Myocyte (in vitro differentiated cells): ENCODE data around the gene DOCK10. TPM values are rescaled to one million over a fixed set of nuclear protein-coding genes. Genes with fewer than 3 reads are reported as not detected.

Experiments
- DNase-seq: peaks from one replicate; pipeline ENCODE4 v3.0.0-alpha.2; 2012; ENCODE audit warnings: low read depth
- total RNA-seq: library from RNA; depleted of rRNA; stranded (reverse); fragments of >200 nt; gene quantifications from 2 replicates; pipeline ENCODE4 v1.2.3, GENCODE V29; 2014

The DOCK10 gene
- total RNA-seq, 1 donor from 2014 or later, result 16.5 TPM

DNA sequence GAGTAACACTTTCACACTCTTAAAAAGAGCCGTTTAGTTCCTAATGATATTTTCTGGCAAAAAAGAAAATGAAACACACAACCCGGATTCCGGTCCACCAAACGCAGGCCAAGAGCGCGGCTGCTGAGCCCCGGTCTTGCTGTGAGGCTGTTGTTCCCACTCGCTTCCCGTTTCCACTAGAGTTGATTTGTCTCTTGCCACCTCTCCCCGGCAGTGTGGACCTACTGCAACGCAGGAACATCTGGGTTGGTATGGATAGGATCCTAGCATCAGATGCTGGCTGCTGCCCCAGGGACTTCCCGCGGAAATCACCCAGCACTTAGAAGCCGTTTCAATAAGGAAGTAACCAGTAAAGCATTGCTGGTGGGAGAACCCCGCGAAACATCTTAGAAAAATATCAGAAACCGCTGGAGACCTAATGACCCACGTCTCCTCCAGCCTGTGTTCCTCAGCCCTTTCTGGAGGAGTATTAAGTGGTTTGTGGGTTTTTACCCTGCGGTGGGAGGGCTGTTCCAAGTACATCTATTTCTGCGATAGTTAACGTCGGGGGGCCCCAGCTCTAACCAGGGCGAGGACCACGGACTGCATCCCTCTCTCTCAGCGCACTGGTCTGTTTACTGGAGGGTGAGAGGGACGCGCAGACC lies 939 bp downstream of the DOCK10 start:
- DNase-seq, result peak; percentile 16

DNA sequence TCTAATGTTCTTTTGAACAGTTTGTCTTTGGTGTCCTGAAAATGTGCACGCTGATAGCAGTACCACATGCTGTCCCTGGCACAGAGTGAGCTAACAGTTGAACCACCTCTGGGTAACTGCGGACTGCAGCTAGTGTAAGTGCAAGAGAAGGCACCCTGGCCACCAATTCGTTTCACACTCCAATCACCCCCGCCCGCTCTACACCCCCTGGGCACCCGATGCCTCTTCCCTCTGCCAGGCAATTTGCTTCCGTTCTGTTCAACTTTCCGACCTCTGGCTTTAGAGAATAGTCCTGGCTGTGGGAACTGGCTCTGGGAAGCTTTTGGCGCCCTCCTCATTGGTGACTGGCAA lies 1.4 kb downstream of the DOCK10 start:
- peak; percentile 14 for DNase-seq

DNA sequence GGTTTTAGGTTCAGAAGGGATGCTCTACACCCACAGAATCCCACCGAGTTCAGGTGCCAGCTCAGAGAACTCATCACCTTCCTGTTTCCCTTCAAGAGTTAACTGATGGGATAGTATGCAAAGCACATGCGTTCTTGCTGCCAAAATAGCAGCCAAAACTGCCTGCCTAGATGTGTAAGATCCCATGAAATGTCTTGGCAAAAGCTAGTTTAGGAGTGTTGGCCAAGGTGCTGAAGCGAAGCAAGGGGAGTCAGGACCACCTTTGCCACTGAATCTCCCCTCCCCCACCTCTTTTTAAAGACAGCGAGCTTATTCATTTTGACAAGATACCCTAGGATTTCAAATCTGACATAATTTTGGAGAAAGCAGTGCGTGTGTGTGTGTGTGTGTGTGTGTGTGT lies 2.1 kb downstream of the DOCK10 start:
- DNase-seq, result no peak

DNA sequence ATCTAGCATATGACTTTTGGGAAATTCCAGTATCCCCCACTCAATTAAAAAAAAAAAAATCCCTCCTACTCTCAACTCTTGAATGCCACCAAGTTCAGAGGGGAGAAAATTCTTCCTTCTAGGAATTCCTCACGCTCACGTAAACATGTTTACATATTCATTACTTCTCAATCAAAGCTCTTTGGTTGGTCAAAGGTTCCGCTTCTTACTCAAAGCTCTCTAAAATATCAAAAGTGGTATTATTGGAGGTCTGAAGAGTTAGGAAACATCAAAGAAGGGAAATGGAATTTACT lies 4.1 kb downstream of the DOCK10 start:
- no peak for DNase-seq

DNA sequence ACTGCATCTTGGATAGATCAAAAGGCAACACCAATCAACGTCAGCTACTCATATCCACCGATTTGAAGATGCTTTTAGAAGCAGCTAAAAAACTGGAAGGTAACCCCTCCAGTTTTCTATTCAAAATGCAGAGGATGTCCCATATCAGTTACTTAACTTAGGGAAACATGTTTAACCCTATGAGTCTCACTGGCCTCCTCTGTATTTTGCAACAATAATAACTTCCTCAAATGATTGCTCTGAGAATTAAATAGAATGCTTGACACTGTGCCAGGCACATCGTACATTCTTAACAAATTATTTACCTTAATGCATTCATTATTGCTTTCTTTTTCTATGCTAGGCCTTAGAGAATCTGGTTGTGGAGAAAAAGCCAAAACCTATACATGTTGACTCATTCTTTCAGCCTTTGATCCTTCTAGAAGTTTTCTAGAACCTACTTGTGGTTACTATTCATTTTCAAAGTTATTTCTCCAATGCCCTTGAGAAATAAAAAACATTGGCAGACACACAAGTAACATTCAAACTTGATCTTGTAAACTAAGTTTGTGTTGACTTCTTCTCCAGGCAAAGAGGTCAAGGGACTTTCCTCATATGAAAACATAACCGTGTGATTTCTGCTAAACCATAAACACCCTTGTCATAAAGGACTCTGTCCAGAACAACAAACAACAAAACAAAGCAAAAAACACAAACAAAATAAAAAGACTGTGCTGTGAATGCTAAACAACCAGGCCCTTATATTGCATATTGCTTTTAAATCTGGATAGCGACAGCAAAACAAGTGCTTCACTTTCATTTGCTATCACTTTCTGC lies 4.6 kb downstream of the DOCK10 start:
- DNase-seq, result no peak

DNA sequence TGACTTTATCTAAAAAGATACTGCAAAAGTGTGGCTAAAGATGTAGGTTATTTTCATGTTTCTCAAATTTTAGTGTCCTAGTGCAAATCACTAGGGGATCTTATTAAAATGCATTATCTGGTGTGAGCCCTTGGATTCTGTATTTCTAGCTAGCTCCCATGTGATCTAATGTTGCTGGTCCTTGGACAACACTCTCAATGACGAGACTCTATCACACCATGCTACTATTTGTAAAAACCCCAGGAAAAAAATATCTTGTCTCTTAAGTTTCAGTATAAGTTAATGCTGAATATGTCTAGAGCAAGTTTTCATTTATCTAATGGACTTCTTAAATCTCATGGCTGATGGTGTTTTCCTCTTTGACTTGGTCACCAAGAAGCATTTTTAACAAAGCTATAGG lies 5.8 kb downstream of the DOCK10 start:
- no peak for DNase-seq

DNA sequence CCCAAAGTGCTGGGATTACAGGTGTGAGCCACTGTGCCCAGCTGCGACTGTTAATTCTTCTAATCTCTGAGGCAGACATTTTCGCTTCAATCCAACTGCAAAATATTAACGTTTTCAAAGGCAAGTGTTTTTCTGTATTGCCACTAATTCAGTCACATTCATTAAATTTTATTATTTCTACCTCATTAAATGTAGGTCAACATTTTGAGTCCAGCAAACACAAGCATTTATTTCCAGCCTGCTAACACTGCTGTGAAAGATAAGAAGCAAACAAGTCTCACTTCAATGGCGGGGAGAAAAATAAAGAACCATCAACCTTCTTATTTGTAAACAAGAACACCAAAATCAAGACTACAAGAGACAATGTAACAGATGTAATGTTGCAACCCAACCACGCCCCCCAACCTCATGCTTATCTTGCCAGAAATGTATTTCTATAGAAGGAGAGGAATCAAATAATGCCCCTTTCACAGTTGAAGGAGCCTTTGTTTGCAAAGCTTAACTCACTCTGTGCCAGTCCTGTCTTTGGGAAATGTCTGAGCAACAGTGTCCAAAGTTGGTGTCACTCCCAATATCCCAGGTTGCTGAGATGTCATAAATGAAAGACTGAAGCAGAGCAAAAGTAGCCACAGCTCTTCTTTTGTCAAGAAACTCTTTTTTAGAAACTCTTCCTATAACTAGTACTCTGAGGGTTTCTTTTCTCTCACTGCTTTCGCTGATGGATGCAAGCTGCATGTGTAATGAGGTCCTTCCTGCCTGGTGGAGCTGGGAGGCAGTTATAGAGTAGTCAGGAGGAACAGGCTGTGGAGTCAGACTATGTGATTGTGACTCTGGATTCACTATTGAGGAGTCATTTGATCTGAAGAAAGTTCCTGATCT lies 8.6 kb downstream of the DOCK10 start:
- DNase-seq, result no peak

DNA sequence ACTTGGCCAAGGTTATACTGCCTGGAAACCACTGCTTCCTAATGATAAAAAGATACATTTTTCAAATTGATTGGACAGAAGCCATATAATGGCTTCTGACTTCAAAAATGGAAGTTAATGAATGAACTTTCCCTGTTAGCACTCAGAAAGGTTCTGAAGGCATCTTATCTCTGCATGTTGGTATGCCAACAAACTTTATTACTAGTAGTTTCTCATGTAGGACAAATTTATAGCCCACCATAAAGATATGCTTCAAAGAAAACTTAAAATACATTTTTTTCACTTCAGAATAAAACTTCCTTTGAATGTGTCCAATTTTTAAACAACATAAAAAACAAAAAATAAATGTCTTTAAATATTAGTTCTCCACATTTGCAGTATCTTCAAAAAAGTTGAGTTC lies 10.0 kb downstream of the DOCK10 start:
- DNase-seq, result no peak

DNA sequence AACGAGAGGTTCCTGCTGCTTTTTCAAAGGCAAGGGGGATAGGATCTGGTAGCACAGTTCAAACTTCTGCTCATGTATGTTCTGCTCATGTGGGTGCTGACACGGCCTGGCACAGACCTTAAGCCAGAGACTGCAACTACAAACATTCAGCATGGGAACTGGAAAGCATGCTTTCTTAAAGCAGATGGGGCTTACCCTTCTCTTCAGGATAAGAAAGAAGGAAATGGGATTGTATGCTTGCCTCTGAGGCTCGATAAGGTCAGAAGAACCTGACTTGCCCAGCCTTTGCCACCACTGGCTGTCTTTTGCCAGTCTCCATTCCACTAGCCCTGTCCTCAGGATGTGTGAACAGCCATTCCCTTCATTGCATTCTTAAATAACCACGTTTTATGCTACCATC lies 10.7 kb downstream of the DOCK10 start:
- DNase-seq, result no peak

DNA sequence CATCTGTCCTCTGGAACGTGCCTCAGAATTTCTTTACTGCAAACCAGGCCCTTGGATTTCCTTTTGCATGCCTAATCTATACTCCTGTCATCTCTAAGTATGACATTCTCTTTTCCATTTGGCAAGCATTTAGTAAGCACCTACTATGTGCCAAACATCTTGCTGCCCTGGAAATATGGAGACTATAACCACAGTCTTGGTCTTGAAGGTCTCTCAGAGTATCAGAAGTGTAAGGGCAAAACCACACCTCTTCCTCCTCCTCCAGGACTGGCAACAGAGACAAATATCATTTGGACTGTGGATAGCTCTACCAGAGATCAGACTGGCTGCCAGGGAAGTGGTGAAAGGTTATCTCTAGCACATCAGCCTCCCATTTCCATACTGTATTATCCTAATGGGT lies 11.4 kb downstream of the DOCK10 start:
- DNase-seq, result no peak

DNA sequence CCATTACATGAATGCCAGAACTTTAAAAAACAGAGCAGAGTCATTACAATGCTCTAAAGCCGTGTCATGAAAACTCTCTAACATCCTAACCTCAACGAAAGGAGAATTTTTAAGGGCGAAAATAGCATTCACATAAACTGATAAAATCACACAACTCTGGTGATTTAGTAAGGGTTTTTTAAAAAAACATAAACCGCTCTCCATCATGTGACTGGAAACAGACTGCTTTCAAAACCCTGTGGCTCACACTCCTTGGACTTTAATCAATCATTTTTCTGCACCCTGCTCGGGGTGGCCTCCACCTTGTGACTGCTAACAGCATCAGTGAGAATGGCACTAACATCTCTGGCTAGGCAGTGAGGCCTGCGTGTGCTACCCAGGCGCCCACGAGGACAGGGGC lies 12.1 kb downstream of the DOCK10 start:
- DNase-seq, result no peak

DNA sequence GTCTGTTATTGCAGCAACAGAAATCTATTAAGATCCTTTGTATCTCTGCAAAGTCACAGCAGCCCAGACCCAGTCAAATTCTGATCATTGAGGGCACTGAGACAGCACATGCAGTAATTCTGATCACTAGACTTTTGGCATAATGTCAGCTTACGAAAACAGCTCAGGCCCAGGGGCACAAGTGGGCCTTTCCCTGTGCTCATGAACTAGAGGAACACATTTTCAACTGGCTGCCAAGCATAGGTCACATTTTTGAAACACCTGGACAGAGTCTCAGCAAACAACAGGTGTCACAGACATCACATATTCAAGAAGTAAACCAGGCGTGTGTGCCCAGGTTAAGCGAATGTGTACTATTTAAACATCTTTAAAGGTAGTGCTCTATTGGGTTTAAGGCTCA lies 13.7 kb downstream of the DOCK10 start:
- no peak for DNase-seq

DNA sequence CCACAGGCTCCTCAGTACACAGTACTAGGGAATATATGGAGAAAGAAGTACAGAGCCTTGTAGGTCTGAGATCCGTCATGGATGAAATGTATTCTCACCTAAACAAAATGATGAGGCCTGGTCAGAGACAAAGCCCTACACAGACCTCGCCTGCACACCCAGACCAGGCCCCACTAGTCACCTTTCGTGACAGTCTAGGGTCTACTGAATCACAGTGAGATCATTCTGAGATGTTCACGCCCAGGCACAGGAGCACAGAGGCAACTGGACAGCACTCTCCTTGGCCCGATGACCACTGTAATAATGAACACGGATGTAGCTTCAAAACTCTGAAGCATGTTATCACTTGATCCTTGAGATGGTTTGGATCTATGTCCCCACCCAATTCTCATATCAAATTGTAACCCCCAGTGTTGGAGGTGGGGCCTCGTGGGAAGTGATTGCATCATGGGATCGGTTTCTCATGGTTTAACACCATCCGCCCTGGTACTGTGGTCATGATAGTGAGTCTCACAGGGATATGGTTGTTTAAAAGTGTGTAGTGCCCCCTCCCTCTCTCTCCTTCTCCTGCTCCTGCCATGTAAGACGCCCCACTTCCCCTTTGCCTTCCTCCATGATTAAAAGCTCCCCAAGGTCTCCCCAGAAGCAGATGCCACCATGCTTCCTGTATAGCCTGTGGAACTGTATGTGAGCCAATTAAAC lies 15.1 kb downstream of the DOCK10 start:
- DNase-seq, result no peak

DNA sequence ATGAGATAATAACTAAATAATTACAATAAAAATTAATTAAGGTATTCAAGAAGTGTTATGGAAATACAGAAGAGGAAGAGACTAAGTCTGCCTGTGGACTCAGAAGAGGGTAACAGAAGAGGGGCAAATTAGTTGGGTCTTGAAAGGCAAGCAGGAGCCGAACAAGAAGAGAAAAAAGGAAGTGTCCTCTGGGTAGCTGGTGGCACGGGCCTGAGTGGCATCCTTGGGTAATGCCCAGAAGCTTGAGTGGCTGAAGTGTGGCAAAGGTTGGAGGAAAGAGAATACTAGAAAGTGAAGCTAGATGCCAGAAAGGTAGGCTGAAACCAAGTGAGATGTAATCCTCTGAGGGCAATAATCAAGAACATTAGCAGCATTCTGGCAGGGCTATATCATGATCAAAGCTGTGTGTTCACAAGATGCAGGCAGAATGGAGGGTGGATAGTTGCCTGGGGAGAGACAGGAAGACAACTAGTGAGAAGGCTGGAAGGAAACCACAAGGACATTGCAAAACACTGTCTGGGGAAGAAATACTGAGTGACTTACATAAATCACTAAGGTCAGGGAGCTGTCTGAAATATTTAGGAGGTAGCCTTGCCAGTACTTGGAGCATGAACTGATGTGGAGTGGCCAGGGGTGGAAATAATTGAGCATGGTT lies 16.2 kb downstream of the DOCK10 start:
- peak; percentile 41 for DNase-seq

DNA sequence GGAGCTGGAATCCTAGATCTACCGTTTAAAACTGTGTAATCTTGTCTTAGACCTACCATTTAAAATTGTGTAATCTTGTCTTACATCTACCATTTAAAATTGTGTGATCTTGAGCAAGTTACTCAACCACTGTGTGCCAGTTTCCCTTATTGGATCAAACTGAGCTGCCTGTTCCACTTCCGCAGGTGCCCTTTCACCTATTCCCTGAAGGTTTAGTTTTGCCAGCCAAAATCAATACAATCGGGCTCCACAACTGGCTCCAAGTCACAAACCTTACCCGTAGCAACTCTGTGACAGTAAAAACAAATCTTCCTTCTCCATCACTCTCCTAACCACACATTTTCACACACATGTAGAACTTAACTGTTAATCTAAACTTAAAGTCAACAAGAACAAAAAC lies 20.1 kb downstream of the DOCK10 start:
- DNase-seq, result no peak

DNA sequence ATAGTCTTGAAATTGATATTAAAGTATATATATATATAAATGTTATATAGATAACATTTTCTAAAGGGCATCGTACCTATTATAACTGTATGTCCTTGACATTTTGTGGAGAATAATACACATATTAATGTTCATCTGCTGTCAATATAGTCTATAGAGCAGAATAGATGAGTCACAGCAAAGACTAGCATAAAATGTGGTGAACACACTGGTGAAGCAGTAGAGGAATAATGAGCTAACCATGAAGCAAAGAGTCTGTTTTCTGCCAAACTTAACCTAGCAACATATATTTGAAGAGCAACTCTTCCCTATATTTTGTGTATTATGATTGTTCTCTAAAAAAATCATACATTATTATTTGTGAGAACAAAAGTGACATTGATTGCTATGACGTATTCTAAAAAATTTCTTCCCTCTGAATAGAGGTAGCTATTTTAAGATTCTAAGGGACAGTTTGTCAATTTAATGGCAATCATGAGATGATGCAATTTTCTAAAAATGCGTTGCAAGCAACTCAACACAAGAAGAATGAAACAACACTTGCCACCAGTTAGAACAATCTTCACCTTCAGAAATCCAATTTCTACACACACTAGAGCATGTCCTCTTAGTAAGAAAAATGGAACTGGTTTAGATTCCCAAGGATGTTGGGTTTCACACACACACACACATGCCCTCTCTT lies 22.0 kb downstream of the DOCK10 start:
- no peak for DNase-seq

DNA sequence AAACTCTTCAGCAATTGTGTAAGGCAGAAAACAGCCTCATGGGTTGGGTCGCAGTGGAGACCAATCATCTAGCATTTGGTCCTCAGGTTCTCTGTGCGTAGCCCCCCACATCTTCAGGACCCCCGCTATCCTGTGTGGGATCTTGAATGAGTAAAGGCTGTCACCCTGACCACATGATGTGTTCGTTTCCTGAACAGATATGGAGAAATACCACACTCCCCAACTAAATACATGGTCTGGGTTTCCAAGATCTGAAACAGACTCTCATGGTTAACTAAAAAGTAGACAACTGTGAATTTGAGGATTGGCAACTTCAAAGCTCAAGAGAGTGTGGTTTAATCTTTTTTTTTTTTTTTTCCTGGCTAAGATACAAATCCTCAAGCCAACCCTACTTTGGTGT lies 23.2 kb downstream of the DOCK10 start:
- DNase-seq, result no peak

DNA sequence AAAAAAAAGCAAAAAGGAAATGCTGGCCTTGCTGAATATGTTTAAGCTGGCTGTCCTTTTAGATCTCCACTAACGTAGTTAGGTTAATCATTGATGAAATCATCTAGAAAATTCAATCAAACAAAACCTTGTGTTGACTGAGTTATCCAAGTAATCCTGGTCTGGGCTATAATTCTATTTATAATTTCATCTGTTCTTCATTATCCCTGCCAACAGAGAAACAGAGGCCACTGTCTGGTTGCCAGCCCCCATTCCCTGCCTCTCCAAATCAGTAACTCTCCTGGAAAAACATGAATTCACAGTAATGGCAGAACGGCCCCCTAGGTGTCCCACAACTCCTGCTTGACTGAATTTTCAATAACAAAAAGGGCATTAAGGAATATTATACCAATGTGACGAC lies 24.6 kb downstream of the DOCK10 start:
- DNase-seq, result peak; percentile 20

DNA sequence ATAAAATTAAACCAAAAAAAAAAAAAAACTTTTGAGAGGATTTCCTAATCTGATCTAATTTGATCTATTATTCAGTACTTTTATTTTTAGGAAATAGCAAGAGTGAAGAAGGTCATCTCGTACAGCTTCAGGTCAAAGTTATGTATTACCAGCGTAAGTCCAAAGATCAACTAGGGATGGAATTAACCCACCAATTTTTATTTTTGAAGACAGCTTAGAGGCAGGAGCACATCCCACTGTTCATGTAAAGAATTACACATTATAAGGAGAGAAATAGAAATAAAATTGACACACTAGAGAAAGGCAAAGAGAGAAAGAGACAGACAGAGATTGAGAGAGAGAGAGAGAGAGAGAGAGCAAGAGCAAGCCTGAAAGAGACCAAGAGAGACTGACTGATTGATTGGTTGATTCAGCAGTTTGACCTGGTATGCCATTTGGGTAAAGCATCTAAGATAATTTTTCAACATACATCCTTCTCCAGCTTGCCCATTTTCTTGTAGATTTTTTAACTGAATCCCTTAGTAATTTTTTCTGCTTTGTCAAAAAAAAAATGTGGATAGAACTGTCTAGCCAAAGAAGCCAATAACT lies 25.1 kb downstream of the DOCK10 start:
- DNase-seq, result no peak
